Measurements from ENCODE around the gene PIEZO2.

DNA sequence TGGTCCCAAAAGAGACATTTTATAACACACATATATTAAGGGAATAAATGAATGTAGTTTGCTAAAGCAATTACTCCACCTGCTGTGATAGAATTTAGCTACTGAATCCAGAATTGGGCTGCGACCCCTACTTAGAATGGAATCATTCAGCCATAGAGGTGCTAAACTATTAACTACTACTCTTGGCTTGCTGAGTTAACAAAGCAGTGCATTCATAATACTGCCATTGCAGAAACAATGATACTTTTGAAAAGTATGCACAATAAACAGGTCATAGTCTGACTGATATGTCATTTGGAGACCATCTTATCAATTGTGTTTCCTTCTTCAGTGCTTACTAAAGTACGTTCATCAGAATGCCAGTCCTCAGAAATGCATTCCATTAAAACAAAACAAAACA, 273.6 kb downstream of the PIEZO2 start:
- TF ChIP-seq CTCF (IDR thresholded peaks at IDR 0.05) = no peak
- TF ChIP-seq EZH2phosphoT487 (IDR thresholded peaks at IDR 0.05) = no peak
